ENCODE data around the gene BBLN.

The BBLN gene

GRCh38 chr9:128182893-128183588 lies 23.0 kb downstream of the BBLN start:
- TF ChIP-seq CTCF (IDR thresholded peaks at IDR 0.05; ENCODE audit: extremely low read depth, insufficient read depth, missing control alignments) = no peak
- in situ Hi-C loops (cut with MboI; ENCODE audit: low pct_unique_long_range_greater_than_20kb, low sequenced_read_pairs, unreplicated experiment) = no loop called here
- no peak for DNase-seq (ENCODE audit: low spot score)

- in situ Hi-C loops (cut with MboI; ENCODE audit: low pct_unique_long_range_greater_than_20kb, low sequenced_read_pairs, unreplicated experiment) = no loop called here
- no peak for TF ChIP-seq CTCF (IDR thresholded peaks at IDR 0.05; ENCODE audit: extremely low read depth, insufficient read depth, missing control alignments)
- no peak for DNase-seq (ENCODE audit: low spot score)
Measured at GRCh38 chr9:128185979-128186965, 26.2 kb downstream of the BBLN start.

GRCh38 chr9:128187361-128187760 lies 27.3 kb downstream of the BBLN start:
- DNase-seq (ENCODE audit: low spot score) = no peak
- in situ Hi-C loops (cut with MboI; ENCODE audit: low pct_unique_long_range_greater_than_20kb, low sequenced_read_pairs, unreplicated experiment) = no loop called here
- no peak for TF ChIP-seq CTCF (IDR thresholded peaks at IDR 0.05; ENCODE audit: extremely low read depth, insufficient read depth, missing control alignments)

GRCh38 chr9:128188209-128188608 lies 28.1 kb downstream of the BBLN start:
- no peak for DNase-seq (ENCODE audit: low spot score)
- TF ChIP-seq CTCF (IDR thresholded peaks at IDR 0.05; ENCODE audit: extremely low read depth, insufficient read depth, missing control alignments) = no peak
- in situ Hi-C loops (cut with MboI; ENCODE audit: low pct_unique_long_range_greater_than_20kb, low sequenced_read_pairs, unreplicated experiment) = no loop called here

GRCh38 chr9:128190013-128190412 lies 29.9 kb downstream of the BBLN start:
- in situ Hi-C loops (cut with MboI; ENCODE audit: low pct_unique_long_range_greater_than_20kb, low sequenced_read_pairs, unreplicated experiment) = no loop called here
- no peak for TF ChIP-seq CTCF (IDR thresholded peaks at IDR 0.05; ENCODE audit: extremely low read depth, insufficient read depth, missing control alignments)
- no peak for DNase-seq (ENCODE audit: low spot score)

GRCh38 chr9:128190516-128191405 lies 30.7 kb downstream of the BBLN start:
- DNase-seq (ENCODE audit: low spot score) = no peak
- TF ChIP-seq CTCF (IDR thresholded peaks at IDR 0.05; ENCODE audit: extremely low read depth, insufficient read depth, missing control alignments) = no peak
- in situ Hi-C loops (cut with MboI; ENCODE audit: low pct_unique_long_range_greater_than_20kb, low sequenced_read_pairs, unreplicated experiment) = no loop called here

Data from GM13977 (cell line).